Mesendoderm (in vitro differentiated cells): Measurements from ENCODE around the gene SELENON.

Experiments
- DNase-seq: peaks from one replicate; pipeline ENCODE4 v3.0.0; 2013
- H2AK5ac ChIP-seq: 2 replicates; pipeline ENCODE4 v1.6.1; 2013; ENCODE audit warnings: low read length, inconsistent platforms
- H2BK120ac ChIP-seq: 2 replicates; pipeline ENCODE4 v1.6.1; 2013; ENCODE audit warnings: low read depth, mild to moderate bottlenecking, low read length, moderate library complexity, mixed read lengths
- H2BK15ac ChIP-seq: replicated peaks from 2 replicates; pipeline ENCODE4 v1.6.1; 2013; ENCODE audit warnings: low read depth, mild to moderate bottlenecking, moderate library complexity
- H2BK5ac ChIP-seq: 2 replicates; pipeline ENCODE4 v1.6.1; 2013; ENCODE audit warnings: low read length, inconsistent platforms
- H3K18ac ChIP-seq: 2 replicates; pipeline ENCODE4 v1.6.1; 2013; ENCODE audit warnings: mild to moderate bottlenecking, low read length, mixed read lengths
- H3K23ac ChIP-seq: one replicate; pipeline ENCODE4 v1.6.1; 2013; ENCODE audit warnings: low read length
- H3K27ac ChIP-seq: 2 replicates; pipeline ENCODE4 v1.5.1; 2013; ENCODE audit warnings: low read depth, mild to moderate bottlenecking, inconsistent platforms, low read length, moderate library complexity
- H3K27me3 ChIP-seq: 2 replicates; pipeline ENCODE4 v1.6.1; 2013; ENCODE audit warnings: low read length, control low read depth, mild to moderate bottlenecking, inconsistent platforms; ENCODE audit not compliant: insufficient read depth, poor library complexity
- H3K36me3 ChIP-seq: 2 replicates; pipeline ENCODE4 v1.6.1; 2013; ENCODE audit warnings: low read length, inconsistent platforms; ENCODE audit not compliant: control insufficient read depth, insufficient read depth
- H3K4ac ChIP-seq: one replicate; pipeline ENCODE4 v1.6.1; 2013; ENCODE audit warnings: low read depth, mild to moderate bottlenecking, low read length, moderate library complexity
- H3K4me1 ChIP-seq: 2 replicates; pipeline ENCODE4 v1.6.1; 2013; ENCODE audit warnings: low read depth, low read length, inconsistent platforms; ENCODE audit not compliant: control insufficient read depth
- H3K4me2 ChIP-seq: 2 replicates; pipeline ENCODE4 v1.6.1; 2013; ENCODE audit warnings: low read length
- H3K4me3 ChIP-seq: 2 replicates; pipeline ENCODE4 v1.5.1; 2013; ENCODE audit warnings: mild to moderate bottlenecking, low read length
- H3K56ac ChIP-seq: one replicate; pipeline ENCODE4 v1.6.1; 2013; ENCODE audit warnings: low read length
- H3K79me1 ChIP-seq: 2 replicates; pipeline ENCODE4 v1.6.1; 2013; ENCODE audit warnings: low read length, inconsistent platforms
- H3K79me2 ChIP-seq: 2 replicates; pipeline ENCODE4 v1.6.1; 2013; ENCODE audit warnings: mild to moderate bottlenecking, low read length; ENCODE audit not compliant: control insufficient read depth, insufficient read depth
- H3K9ac ChIP-seq: 2 replicates; pipeline ENCODE4 v1.6.1; 2013; ENCODE audit warnings: low read length, inconsistent platforms
- H4K5ac ChIP-seq: one replicate; pipeline ENCODE4 v1.6.1; 2013; ENCODE audit warnings: low read length
- H4K8ac ChIP-seq: one replicate; pipeline ENCODE4 v1.6.1; 2013; ENCODE audit warnings: low read depth, mild to moderate bottlenecking, control low read depth, low read length, moderate library complexity
- WGBS: extraction: QIAGEN DNeasy Blood & Tissue Kit; methylation state at CpG from one replicate; pipeline ENCODE4 v1.1.7; 2013; ENCODE audit warnings: low lambda C conversion rate, missing lambda C conversion rate; ENCODE audit not compliant: insufficient coverage; ENCODE audit errors: extremely low coverage; 5-methylcytosine and 5-hydroxymethylcytosine counted together

SELENON gene

GRCh38 chr1:25803368-25803767 is 3.4 kb downstream of the SELENON start:
- WGBS: no CpG with 5 or more reads among the region's 1 CpG

DNA sequence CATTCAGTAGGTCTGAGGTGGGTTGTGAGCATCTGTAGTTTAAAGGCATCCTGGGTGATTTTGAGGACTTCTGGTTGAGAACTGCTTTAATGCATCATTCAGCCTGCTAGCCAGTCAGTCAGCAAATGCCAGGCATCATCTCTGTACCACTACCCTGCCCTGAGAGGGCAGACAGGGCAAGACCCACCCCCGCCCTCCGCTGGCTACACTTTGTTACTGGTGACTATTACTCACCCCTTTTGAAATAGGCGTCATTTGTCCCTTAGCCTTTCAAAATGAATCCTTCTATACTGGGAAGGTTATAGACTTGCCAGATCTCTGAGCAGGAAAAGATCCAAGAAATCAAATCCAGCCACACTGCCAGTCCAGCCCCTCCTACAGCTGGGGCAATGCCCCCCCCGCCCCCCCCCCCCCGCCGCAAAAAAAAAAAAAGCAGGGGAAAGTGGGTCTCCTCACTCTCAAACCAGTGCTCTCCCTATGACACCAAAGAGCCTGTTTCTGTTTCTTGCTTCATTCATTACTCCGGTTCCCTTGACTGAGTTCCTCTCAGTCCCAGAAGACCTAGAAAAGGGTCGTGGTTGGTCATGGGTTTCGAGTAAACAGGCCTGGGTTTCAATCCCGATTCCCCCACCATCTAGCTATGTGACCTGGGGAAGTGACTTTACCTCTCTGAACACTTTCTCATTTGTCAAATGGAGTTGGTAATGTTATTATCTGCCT is 4.4 kb downstream of the SELENON start:
- Histone ChIP-seq H3K18ac (no peak overlapping the region), H3K4me2 (no peak overlapping the region), H3K36me3 (no peaks in the 10 kb centered on the region), H4K8ac (no peak overlapping the region), H3K4me1 (peaks cover 5% of the 10 kb centered on the region), H3K23ac (no peak overlapping the region), H2BK15ac (no peak overlapping the region), H2AK5ac (no peak overlapping the region), H3K79me1 (peaks cover 5% of the 10 kb centered on the region), H3K4ac (no peak overlapping the region), H3K79me2 (no peaks in the 10 kb centered on the region), H4K5ac (no peak overlapping the region), H2BK120ac (no peak overlapping the region), H3K27me3 (no peaks in the 10 kb centered on the region), H3K9ac (no peak overlapping the region), H2BK5ac (no peak overlapping the region), H3K56ac (no peak overlapping the region), H3K4me3 (no peak overlapping the region), H3K27ac (no peak overlapping the region)
- WGBS: no CpG with 5 or more reads among the region's 10 CpGs
- DNase-seq: no peak

More at GRCh38 chr1:25803368-25803767, 3.4 kb downstream of the SELENON start:
- Histone ChIP-seq H4K8ac (no peak overlapping the region), H3K23ac (no peak overlapping the region), H2AK5ac (no peak overlapping the region), H3K18ac (no peak overlapping the region), H3K79me2 (no peaks in the 10 kb centered on the region), H4K5ac (no peak overlapping the region), H2BK120ac (no peak overlapping the region), H3K4me2 (no peak overlapping the region), H3K9ac (no peak overlapping the region), H3K27ac (no peak overlapping the region), H3K4ac (no peak overlapping the region), H3K36me3 (no peaks in the 10 kb centered on the region), H2BK5ac (no peak overlapping the region), H3K4me3 (no peak overlapping the region), H3K4me1 (peaks cover 5% of the 10 kb centered on the region), H3K27me3 (no peaks in the 10 kb centered on the region), H2BK15ac (no peak overlapping the region), H3K79me1 (peaks cover 5% of the 10 kb centered on the region), H3K56ac (no peak overlapping the region)
- DNase-seq: no peak

DNA sequence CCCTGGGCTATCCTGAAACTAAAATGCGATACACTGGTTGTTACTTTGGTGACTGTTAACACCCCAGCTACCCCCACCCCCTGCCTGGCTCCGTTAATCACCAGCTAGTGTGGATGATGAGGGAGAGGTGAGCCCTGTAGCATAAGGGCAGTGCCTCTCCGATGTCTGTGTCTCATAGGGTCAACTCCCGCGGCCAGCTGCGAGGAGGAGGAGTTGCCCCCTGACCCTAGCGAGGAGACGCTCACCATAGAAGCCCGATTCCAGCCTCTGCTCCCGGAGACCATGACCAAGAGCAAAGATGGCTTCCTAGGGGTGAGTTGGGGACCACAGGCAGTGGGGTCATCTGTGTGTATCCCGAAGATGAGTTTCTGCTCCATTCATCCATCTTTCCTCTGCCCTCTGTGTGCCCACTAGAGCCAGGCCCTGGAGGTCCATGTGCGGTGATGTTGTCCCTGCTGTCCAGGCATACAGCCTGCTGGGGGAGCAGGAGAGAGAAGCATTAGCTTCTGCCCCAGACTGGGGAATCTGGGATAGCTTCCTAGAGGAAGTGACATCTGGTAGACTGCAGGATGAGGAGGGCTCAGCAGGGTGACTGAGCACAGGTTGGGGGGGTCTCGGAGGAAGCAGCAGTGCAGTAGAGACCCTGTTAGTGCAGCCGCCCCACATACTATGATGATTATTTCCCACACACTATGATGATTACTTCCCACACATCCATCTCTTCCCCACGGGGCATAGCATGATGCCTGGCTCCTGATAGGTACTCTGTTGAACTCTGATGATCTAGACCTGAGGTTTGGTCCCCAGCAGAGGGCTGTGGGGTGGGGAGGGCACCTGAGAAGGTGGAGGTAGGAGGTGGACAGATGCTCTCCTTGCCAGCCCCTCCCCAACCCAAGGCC is 5.2 kb downstream of the SELENON start:
- Histone ChIP-seq H3K18ac (no peak overlapping the region), H2BK15ac (no peak overlapping the region), H2AK5ac (no peak overlapping the region), H3K4me2 (no peak overlapping the region), H3K23ac (no peak overlapping the region), H3K36me3 (no peaks in the 10 kb centered on the region), H3K4me1 (peaks cover 3% of the 10 kb centered on the region), H3K27me3 (no peaks in the 10 kb centered on the region), H3K79me2 (no peaks in the 10 kb centered on the region), H2BK120ac (no peak overlapping the region), H2BK5ac (no peak overlapping the region), H3K4ac (no peak overlapping the region), H4K5ac (no peak overlapping the region), H3K4me3 (no peak overlapping the region), H3K9ac (no peak overlapping the region), H4K8ac (no peak overlapping the region), H3K27ac (no peak overlapping the region), H3K56ac (no peak overlapping the region), H3K79me1 (peaks cover 5% of the 10 kb centered on the region)
- no CpG with 5 or more reads among the region's 15 CpGs for WGBS
- no peak for DNase-seq

- Histone ChIP-seq H3K27ac (no peak overlapping the region), H3K9ac (no peak overlapping the region), H4K5ac (no peak overlapping the region), H3K4ac (no peak overlapping the region), H3K36me3 (no peaks in the 10 kb centered on the region), H3K79me1 (peaks cover 3% of the 10 kb centered on the region), H3K79me2 (no peaks in the 10 kb centered on the region), H4K8ac (no peak overlapping the region), H3K27me3 (no peaks in the 10 kb centered on the region), H3K4me3 (no peak overlapping the region), H3K56ac (no peak overlapping the region), H3K18ac (no peak overlapping the region), H2AK5ac (no peak overlapping the region), H2BK15ac (no peak overlapping the region), H2BK120ac (no peak overlapping the region), H3K4me2 (no peak overlapping the region), H2BK5ac (no peak overlapping the region), H3K23ac (no peak overlapping the region), H3K4me1 (peaks cover under 1% of the 10 kb centered on the region)
- WGBS: no CpG with 5 or more reads among the region's 3 CpGs
- no peak for DNase-seq
Observed at GRCh38 chr1:25805863-25806225, 5.9 kb downstream of the SELENON start.

- Histone ChIP-seq H3K23ac (no peak overlapping the region), H3K36me3 (no peaks in the 10 kb centered on the region), H3K9ac (no peak overlapping the region), H3K27me3 (no peaks in the 10 kb centered on the region), H4K8ac (no peak overlapping the region), H3K79me2 (no peaks in the 10 kb centered on the region), H4K5ac (no peak overlapping the region), H3K56ac (no peak overlapping the region), H2AK5ac (no peak overlapping the region), H3K4me1 (no peaks in the 10 kb centered on the region), H3K18ac (no peak overlapping the region), H3K4ac (no peak overlapping the region), H2BK5ac (no peak overlapping the region), H3K4me2 (no peak overlapping the region), H3K4me3 (no peak overlapping the region), H2BK120ac (no peak overlapping the region), H3K79me1 (no peaks in the 10 kb centered on the region), H3K27ac (no peak overlapping the region), H2BK15ac (no peak overlapping the region)
- WGBS: no CpG with 5 or more reads among the region's 4 CpGs
- no peak for DNase-seq
Observed at GRCh38 chr1:25806418-25806817, 6.4 kb downstream of the SELENON start.
